Posterior vena cava (tissue), 2 donors: ENCODE results near the gene CAVIN2. TPM values are rescaled to one million over a fixed set of nuclear protein-coding genes. Genes with fewer than 3 reads are reported as not detected.

ENCODE experiments used
- DNase-seq: peaks from one replicate; pipeline ENCODE4 v3.0.0-alpha.2; 2020; ENCODE audit warnings: low spot score
- intact Hi-C, 2 donors: fragments of 100-400 bp; cut with DNase I; formaldehyde crosslinking; loops; one replicate each; pipeline versions ENCODE4 v1.14.1 to v1.14.2; 2022 to 2023
- long read RNA-seq, 2 donors: library from polyadenylated mRNA; unstranded; transcript quantifications; one replicate each; pipeline ENCODE4 v2.0.0, GENCODE V29; 2020 to 2021
- total RNA-seq, 2 donors: library from RNA; stranded (reverse); fragmentation: NEBNext Ultra II Directional; extraction: Animal tissue kit (Norgen Biotek cat#: 25700); gene quantifications; one replicate each; pipeline ENCODE4 v1.2.1, GENCODE V29; 2021
- donor health status: DM: yes; HTN: yes; CAD: no.
- donor health status: DM: yes; HTN: yes; CAD: no.

Gene CAVIN2, protein sequence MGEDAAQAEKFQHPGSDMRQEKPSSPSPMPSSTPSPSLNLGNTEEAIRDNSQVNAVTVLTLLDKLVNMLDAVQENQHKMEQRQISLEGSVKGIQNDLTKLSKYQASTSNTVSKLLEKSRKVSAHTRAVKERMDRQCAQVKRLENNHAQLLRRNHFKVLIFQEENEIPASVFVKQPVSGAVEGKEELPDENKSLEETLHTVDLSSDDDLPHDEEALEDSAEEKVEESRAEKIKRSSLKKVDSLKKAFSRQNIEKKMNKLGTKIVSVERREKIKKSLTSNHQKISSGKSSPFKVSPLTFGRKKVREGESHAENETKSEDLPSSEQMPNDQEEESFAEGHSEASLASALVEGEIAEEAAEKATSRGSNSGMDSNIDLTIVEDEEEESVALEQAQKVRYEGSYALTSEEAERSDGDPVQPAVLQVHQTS
- 10 to 100 TPM; 40.4 to 48.8 TPM for total RNA-seq
- long read RNA-seq, donor 1, transcript CAVIN2-201 (2 exons, 3,229 nt): major isoform, 35 of 37 reads
- long read RNA-seq, donor 1, partial matches to known transcripts: 2 of 37 reads
- long read RNA-seq, donor 1, other reads (novel, unspliced or antisense): 0 of 37 reads
- long read RNA-seq, donor 2, transcript CAVIN2-201 (2 exons, 3,229 nt): major isoform, 115 of 128 reads
- long read RNA-seq, donor 2, partial matches to known transcripts: 10 of 128 reads
- long read RNA-seq, donor 2, other reads (novel, unspliced or antisense): 3 of 128 reads

DNA sequence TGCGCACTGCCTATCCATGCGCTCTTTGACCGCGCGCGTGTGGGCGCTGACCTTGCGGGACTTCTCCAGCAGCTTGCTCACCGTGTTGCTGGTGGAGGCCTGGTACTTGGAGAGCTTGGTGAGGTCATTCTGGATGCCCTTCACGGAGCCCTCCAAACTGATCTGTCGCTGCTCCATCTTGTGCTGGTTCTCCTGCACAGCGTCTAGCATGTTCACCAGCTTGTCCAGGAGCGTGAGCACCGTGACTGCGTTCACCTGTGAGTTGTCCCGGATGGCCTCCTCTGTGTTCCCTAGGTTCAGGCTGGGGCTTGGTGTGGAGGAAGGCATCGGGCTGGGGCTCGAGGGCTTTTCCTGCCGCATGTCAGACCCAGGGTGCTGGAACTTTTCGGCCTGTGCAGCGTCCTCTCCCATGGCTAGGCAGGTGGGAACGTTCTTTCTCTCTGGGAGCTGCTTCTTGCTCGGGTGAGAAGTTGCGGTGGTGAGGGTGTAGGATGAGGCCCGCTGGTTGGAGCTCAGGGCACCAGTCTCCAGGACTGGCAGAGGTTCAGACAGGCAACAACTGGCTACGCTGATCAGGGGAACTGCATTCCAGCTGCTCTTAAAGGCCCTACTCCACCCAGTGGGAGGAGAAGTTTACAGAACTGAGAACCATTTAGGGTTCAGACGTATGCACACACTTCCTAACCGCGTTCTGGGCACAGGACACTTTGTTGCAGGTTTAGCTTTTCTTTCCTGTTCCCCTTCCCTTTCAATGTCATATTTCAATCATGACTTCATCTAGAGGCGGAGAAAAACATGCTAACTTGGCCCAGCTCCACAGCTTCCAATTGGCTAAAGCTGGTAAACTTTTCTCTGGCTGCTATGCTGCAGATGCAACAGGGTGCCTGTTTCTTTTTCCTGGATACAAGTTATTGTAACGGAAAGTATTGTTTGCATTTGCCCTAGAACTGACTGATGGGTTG lies at the start of gene CAVIN2:
CAVIN2 (minus strand) TSS at position 574 of the 962 bp plus-strand sequence; CDS start at position 411, 163 bp downstream.
- intact Hi-C loops: no loop called here
- DNase-seq: peak; percentile 83

DNA sequence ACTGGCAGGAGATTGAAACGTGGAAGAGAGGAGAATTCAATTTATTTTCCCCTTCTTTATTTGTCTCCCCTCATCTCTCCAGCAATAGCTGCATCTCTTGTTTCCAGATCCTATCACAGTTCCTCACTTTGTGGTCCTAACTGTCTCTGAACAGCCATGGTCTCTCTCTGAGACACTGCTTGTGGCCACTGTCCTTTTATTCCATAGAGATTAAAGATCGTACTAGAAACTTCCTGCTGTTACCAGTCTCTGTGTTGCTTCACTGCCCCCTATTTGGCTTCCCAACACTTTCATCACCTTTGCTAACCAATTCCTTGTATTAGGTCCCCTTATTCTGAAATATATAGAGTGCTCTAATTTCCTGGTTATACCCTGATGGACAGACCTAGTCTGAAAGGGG lies 48.9 kb upstream of the CAVIN2 start:
- intact Hi-C loops: no loop called here
- DNase-seq: no peak

DNA sequence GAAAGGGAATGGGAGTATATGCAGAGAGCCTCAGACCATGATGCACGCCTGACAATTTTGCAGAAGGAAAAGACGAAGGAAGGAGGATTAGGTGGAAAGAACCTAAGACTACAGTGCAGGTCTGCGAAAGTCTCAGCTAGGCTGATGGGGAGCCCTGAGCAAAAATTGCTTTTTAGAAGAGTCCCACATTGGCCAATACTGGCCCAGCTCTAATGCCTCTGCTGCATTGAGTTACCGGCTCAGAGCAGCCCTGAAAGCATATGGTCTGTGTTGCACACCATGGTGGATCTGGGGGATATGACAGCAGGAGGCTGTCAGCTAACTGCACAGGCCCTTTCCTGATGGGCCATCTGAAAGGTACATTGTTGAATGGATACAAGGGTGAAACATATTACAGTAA lies 48.3 kb upstream of the CAVIN2 start:
- intact Hi-C loops: no loop called here
- no peak for DNase-seq

DNA sequence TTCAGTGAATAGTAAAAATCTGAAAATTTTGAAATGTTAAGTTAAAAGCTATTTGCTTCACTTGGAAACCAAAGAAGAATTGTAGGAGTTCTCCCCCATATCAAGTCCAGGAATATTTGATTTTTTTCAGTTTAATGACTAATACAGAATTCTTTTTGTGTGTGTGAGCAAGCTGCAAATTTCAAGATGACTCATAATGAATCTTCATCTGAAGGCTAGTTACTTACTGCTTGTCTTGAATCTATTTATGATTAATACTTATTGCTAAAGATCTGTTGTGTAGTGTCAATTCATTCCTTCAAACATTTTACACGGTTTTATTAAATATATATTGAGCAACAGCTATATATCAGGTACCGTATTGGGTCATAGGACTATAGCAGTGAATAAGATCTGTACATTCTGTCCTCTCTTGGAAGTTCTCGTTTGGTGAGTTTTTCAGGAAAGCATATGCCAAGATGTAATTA lies 47.8 kb upstream of the CAVIN2 start:
- no peak for DNase-seq
- intact Hi-C loops: no loop called here

DNA sequence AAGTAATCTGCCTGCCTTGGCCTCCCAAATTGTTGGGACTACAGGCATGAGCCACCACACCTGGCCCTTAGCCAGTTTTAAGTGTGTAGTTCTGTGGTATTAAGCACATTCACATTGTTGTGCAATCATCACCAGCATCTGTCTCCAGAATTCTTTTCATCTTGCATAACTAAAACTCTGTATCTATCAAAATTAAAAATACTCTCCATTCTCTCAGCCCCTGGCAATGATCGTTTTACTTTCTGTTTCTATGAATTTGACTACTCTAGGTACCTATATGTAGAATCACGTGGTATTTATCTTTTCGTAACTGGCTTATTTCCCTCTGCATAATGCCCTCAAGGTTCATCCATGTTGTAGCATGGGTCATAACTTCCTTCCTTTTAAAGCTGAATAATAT lies 45.5 kb upstream of the CAVIN2 start:
- DNase-seq: no peak
- intact Hi-C loops: no loop called here

DNA sequence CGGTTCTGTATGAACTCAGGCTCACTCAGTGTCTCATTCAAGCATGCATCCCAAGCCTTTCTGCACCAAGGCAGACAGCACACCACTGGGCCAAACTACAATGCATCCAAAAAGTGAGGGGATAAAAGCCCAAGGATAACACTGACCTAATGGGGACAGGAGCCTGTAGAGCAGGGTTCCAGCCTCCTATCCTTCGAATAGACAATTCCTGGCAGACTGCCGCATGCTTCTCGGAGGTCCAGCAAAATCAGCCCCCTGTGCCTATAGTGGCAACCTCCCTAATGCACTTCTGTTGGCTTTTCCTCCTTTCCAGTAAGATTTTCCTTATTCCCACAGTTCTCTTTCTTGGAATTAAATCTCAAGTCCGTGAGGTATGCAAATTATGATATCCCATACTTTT lies 44.8 kb upstream of the CAVIN2 start:
- DNase-seq: no peak
- intact Hi-C loops: no loop called here

DNA sequence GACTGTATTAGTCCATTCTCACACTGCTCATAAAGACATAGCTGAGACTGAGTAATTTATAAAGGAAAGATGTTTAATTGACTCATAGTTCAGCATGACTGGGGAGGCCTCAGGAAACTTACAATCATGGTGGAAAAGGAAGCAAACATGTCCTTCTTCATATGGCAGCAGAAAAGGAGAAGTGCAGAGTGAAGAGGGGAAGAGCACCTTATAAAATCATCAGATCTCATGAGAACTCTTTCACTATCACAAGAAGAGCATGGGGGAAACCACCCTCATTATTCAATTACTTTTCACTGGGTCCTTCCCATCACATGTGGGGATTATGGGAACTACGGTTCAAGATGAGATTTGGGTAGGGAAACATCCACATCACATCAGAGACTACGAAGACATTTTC lies 43.0 kb upstream of the CAVIN2 start:
- intact Hi-C loops: no loop called here
- DNase-seq: no peak

DNA sequence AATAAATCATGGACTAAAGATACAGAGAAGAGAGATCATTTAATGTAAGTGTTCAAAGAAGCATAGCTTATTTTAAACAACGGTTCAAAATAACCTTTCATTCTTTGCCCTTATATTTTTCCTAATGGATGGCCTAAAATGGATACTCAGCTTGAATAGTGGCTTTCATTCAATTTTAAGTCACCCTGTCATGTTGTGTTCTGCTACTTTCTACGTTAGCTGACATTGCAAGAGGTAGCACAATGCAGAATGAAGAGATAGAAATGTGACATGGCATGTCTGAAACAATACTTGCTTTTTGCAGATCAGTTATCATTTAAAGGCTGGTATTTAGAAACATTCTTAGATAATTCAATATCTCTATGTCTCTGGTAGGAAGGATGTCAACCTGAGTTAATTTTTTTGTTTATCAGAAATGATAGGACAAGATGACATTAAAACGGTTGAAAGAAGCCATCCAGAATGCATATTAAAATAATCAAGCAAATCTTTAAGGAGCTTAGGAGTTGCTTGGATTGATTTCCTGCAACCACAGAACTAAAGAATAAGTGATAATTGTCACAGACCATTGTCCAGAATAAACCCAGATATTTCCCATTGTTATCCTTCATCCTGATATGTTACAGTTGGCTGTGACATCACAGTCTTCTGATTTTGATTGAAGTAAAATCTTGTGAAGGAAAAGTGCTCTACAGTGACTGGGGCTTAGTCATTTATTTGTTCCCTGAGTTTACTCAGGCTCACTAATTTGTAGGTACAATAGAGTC lies 41.7 kb upstream of the CAVIN2 start:
- DNase-seq: no peak
- intact Hi-C loops: no loop called here

DNA sequence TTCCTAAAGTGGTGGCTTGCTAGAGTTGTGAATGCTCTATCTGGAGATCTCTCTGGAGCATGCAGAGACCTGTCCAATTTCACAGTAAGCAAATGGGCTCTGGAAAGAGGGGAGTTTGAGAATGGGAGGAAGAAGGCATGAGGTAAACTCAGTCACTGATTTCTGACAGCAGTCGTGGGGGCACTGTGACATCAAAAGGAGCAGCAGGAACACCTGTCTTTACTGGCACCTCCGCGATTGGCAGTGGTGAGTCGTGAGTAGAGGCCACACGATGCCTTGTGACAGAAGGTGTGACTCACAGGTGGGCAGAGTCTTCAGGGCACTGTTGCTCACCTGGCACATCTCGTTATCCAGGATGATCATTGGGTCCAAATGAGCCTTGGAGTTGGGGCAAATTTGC lies 38.8 kb upstream of the CAVIN2 start:
- no peak for DNase-seq
- intact Hi-C loops: no loop called here

DNA sequence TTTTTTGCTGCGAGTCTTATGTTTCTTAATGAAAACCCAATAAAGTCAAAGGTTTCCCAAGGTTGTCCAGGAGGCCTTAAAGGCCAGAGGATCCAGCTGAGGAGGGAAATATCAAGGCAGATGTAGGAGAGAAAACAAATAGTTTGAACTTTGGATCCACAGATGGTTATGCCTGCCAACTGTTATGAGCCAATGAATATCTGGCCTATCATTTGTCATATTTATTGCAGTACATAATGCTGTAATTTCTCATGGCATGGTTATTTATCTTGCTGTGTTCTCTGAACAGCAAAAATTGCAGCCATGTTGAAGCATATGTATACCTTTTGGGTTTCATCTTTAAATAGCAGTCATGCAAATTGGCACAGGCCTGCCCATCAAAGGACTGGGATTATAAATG lies 38.2 kb upstream of the CAVIN2 start:
- no peak for DNase-seq
- intact Hi-C loops: no loop called here

DNA sequence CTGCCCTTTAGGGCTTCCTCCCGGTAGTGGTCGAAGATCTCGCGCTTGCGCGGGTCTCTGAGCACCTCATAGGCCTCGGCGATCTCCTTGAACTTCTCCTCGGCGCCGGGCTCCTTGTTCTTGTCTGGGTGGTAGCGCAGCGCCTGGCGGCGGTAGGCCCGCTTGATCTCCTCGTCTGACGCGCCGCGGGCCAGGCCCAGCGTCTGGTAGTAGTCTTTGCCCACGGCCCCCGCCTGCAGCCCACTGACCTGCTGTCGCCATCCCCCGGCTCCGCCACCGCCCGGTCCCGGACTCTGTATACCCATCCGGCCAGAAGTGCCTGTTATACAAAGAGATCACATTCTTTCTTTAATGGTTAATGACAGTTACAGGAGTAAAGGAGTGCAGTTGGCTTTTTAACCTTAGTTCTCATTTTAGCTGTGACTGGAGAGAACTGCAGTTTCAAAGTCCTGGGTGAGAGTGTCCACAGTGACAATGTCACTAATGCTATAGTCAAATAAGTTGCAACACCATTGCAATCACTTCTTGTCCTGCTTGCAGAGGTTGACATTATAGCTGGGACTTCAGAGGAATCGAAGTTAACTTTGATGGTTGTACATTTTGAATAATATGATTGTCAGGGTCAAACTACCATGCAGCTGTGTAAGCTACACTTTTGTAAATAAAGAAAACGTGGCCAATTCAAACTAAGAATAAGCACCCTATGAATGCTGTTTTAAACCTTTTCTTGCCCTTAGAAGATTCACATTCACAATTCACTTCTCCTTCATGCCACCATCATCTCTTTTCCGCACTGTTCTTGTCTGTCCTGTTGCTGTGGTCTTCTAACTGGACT lies 35.3 kb upstream of the CAVIN2 start:
- intact Hi-C loops: no loop called here
- no peak for DNase-seq

DNA sequence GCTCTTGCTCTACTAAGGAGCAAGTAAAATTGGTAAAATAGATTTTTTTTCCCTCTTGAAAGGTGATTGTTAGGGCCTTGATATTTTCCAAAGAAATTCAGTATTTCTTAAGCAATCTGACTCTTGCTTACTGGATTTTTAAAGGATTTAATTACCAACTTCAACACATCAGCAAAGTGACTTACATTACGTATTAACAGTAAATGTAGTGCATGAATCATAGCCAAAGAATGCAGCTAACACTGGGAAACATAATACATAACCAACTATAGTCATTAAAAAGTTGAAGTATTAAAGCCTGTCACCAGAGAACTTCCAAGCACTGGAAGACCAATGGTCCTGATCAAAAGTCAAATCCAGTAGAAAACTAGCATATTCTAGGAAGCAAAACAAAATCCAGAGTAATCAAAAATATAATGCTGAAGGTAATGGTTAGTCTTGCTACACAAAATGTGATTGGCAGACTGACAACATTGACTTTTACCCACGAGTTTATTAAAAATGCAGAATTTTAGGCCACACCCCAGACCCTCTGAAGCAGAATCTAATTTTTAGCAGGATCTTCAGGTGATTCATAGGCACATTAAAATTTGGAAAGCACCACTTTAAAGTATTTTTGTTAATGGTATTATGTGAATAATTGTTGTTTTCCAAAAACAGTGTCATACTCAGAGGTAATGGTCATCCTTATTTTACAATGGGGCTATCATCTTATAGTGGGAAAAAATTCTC lies 31.8 kb upstream of the CAVIN2 start:
- intact Hi-C loops: no loop called here
- DNase-seq: no peak

DNA sequence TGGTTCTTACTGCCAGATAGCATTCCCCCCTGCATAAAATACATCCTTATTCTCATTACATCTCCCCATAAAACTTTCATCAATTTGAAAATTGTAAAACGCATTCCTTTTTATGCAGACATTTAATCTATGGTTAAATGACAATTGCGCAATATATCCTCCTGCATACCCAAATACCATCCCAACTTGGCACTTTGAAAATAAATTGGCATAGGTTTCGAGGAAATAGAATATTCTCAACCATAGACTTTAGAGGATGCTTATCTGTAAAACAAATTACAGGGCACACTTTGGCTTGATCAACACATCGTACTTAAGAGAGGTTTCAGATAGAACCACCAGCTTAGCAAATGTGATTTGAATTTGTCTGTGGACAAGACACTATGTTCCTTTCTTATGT lies 31.0 kb upstream of the CAVIN2 start:
- intact Hi-C loops: no loop called here
- DNase-seq: no peak

DNA sequence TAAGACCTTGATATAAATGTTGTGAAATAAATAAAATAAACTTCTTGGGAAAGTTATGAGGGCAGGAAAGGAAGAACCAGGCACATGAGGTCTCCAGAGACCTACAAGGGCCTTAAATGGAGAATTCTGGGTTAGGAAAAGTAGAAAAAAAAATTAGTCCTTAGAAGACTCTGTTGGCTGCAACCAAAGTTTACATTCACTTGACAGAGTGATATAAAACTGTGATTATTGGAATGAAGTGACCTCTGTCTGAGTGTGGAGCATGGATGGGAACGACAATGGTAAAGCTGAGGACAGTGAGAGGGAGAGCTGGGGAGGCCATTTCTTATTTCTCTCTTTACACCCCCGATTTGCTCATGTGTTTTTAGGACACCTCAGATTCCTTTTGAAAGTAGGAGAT lies 29.0 kb upstream of the CAVIN2 start:
- intact Hi-C loops: no loop called here
- no peak for DNase-seq

DNA sequence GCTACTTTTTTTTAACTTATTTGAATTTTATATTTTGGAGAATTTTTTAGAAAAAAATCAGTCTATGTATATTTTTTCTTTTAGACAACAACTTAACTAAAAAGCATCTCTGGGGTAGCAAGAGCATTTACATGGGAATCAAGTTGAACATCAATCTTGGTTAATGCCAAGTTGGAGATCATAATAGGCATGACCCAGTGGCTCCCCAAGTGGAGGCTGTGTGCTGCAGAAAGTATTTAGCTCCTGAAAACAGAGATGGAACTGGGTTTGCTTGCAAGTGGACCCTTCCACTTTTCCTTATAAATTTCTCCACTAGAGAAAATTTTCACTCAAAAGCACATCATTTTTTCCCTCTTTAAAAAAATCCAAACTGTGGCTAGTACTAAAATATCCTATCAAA lies 23.9 kb upstream of the CAVIN2 start:
- intact Hi-C loops: no loop called here
- DNase-seq: no peak

DNA sequence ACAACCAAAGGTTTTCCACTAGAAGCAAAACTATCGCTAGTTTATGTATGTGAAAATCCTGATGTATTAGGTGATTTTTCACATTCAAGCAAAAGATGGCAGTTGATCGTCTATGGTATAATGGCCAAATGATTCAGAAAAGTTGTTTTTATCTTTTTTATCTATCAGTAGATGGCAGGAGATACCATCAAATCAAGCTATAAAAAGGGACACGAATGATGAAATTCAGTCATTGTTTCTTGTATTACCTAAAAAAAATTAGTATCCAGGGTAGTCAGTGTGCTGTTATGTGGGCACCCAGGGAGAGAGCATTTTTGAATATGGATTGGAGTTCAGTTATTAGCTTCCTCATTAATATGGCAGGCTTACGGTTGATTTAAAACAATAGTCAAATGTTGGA lies 22.9 kb upstream of the CAVIN2 start:
- intact Hi-C loops: no loop called here
- no peak for DNase-seq

DNA sequence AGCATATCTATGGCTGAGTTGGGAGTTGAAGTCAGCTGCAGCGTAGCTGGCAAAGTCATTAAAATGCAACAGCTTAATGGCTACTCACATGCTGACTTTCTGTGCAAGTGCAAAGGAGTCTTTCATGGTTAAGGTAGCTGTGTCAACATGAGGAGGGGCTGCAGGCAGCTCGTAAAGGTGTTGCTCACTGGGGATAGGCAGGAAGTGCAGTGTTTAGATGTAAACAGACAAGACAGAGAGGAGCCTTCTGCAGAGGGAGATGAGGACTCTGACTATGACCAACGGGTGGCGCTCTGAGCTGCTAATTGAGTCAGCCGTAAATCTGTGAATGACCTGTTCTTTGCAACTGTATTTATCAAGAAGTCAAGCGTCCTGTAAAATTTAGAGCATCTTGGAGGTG lies 22.3 kb upstream of the CAVIN2 start:
- intact Hi-C loops: no loop called here
- no peak for DNase-seq

DNA sequence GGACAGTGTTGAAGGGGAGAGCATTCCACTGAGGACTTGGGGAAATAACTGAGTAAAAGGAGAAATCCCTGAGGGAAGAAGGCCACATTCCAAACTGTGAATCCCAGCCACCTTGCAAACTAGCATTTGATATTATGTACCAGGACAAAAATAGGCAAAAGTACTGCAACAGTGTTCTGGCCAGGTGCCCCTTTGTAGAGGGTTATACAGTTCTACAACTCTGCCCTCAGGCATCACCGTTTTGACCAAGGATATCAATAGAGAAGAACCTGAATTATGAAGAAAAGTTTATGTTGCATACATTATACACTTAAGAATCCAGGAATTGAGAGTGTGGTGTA lies 20.6 kb upstream of the CAVIN2 start:
- no peak for DNase-seq
- intact Hi-C loops: no loop called here
